ENCODE results near the gene SNAPC1.

The SNAPC1 gene

GRCh38 chr14:61761959-61762786 lies at the start of gene SNAPC1:
Gene SNAPC1, plus strand, starts transcription at chr14:61762420. Its CDS starts 41 bp downstream, at chr14:61762461.
- H3K27ac ChIP-seq = peak within 1 kb of the TSS; percentile 69
- TF ChIP-seq CTCF (conservative IDR thresholded peaks at IDR 0.05) = no peak

GRCh38 chr14:61713724-61714437 lies 48.3 kb upstream of the SNAPC1 start:
- no peak overlapping the region for H3K27ac ChIP-seq
- no peak for TF ChIP-seq CTCF (conservative IDR thresholded peaks at IDR 0.05)

GRCh38 chr14:61716956-61717355 lies 45.3 kb upstream of the SNAPC1 start:
- TF ChIP-seq CTCF (conservative IDR thresholded peaks at IDR 0.05) = no peak
- H3K27ac ChIP-seq = no peak overlapping the region

- no peak for TF ChIP-seq CTCF (conservative IDR thresholded peaks at IDR 0.05)
- H3K27ac ChIP-seq = no peak overlapping the region
Measured at GRCh38 chr14:61718039-61718438, 44.2 kb upstream of the SNAPC1 start.

GRCh38 chr14:61719344-61720293 lies 42.6 kb upstream of the SNAPC1 start:
- no peak for TF ChIP-seq CTCF (conservative IDR thresholded peaks at IDR 0.05)
- H3K27ac ChIP-seq = 0 out of 2 replicates have a peak overlapping the region, but pooled peaks have one; percentile 0

- no peak overlapping the region for H3K27ac ChIP-seq
- TF ChIP-seq CTCF (conservative IDR thresholded peaks at IDR 0.05) = no peak
Measured at GRCh38 chr14:61720294-61720661, 41.9 kb upstream of the SNAPC1 start.

Measured in VCaP (cell line).